Neural cell (in vitro differentiated cells): Measurements from ENCODE around the gene PACS1. TPM values are rescaled to one million over a fixed set of nuclear protein-coding genes. Genes with fewer than 3 reads are reported as not detected.

Experiments used
- H2AFZ ChIP-seq: fragments of 200-600, 300-800 bp; sonication (generic), shearing (Covaris generic); 2 replicates; pipeline ENCODE4 v1.6.0; 2014; ENCODE audit warnings: low read depth, mild to moderate bottlenecking, antibody characterized with exemption, low read length, moderate library complexity
- H3F3A ChIP-seq: fragments of 200-600 bp; shearing (Covaris generic); 2 replicates; pipeline ENCODE4 v1.6.1; 2016; ENCODE audit warnings: mild to moderate bottlenecking, moderate library complexity, mixed read lengths, antibody characterized with exemption, low read length; ENCODE audit not compliant: insufficient read depth, poor library complexity, severe bottlenecking
- H3K27ac ChIP-seq: fragments of 200-600, 300-800 bp; sonication (generic), shearing (Covaris generic); 2 replicates; pipeline ENCODE4 v1.5.1; 2014; ENCODE audit warnings: mild to moderate bottlenecking, low read length, moderate library complexity
- H3K27me3 ChIP-seq: fragments of 300-800, 200-600 bp; sonication (generic), shearing (Covaris generic); 2 replicates; pipeline ENCODE4 v1.6.0; 2014; ENCODE audit warnings: mild to moderate bottlenecking, low read depth, low read length, moderate library complexity; ENCODE audit not compliant: insufficient read depth
- H3K36me3 ChIP-seq: fragments of 300-800, 200-600 bp; sonication (generic), shearing (Covaris generic); 2 replicates; pipeline ENCODE4 v1.5.1; 2014; ENCODE audit warnings: mild to moderate bottlenecking, antibody characterized with exemption, low read length, moderate library complexity; ENCODE audit not compliant: insufficient read depth
- H3K4me2 ChIP-seq: fragments of 300-800, 200-600 bp; sonication (generic), shearing (Covaris generic); 2 replicates; pipeline ENCODE4 v1.6.0; 2014; ENCODE audit warnings: mild to moderate bottlenecking, low read length
- H3K4me3 ChIP-seq: fragments of 300-800, 200-600 bp; sonication (generic), shearing (Covaris generic); 2 replicates; pipeline ENCODE4 v1.5.1; 2014; ENCODE audit warnings: mild to moderate bottlenecking, low read length, moderate library complexity
- H3K79me2 ChIP-seq: fragments of 200-600 bp; shearing (Covaris generic); replicated peaks from 2 replicates; pipeline ENCODE4 v1.6.0; 2014; ENCODE audit warnings: mild to moderate bottlenecking, low read length, moderate library complexity; ENCODE audit not compliant: insufficient read depth
- H3K9ac ChIP-seq: fragments of 300-800, 200-600 bp; sonication (generic), shearing (Covaris generic); 2 replicates; pipeline ENCODE4 v1.6.1; 2016; ENCODE audit warnings: mild to moderate bottlenecking, low read length, mixed read lengths
- H3K9me2 ChIP-seq: fragments of 200-600 bp; shearing (Covaris generic); 2 replicates; pipeline ENCODE4 v1.6.1; 2016; ENCODE audit warnings: mild to moderate bottlenecking, low read length, mixed read lengths; ENCODE audit not compliant: insufficient read depth
- H3K9me3 ChIP-seq: fragments of 200-600, 300-800 bp; sonication (generic), shearing (Covaris generic); 2 replicates; pipeline ENCODE4 v1.6.1; 2016; ENCODE audit warnings: mild to moderate bottlenecking, mixed run types, low read length, moderate library complexity, mixed read lengths
- H4K20me1 ChIP-seq: fragments of 200-600 bp; shearing (Covaris generic); 2 replicates; pipeline ENCODE4 v1.6.1; 2016; ENCODE audit warnings: mild to moderate bottlenecking, mixed run types; ENCODE audit not compliant: insufficient read depth
- CTCF ChIP-seq: fragments of 450-650 bp; IDR thresholded peaks from 2 replicates; pipeline ENCODE4 v1.5.1; 2014; ENCODE audit warnings: antibody characterized with exemption, mild to moderate bottlenecking, moderate library complexity; ENCODE audit not compliant: poor library complexity, severe bottlenecking
- EP300 ChIP-seq: fragments of 450-650 bp; conservative IDR thresholded peaks from 2 replicates; pipeline ENCODE4 v1.6.1; 2014; ENCODE audit warnings: antibody characterized with exemption, mild to moderate bottlenecking, moderate library complexity; ENCODE audit not compliant: poor library complexity, severe bottlenecking
- EZH2 ChIP-seq: fragments of 200-600, 300-800 bp; shearing (Covaris generic), sonication (generic); IDR thresholded peaks from 2 replicates; pipeline ENCODE4 v1.6.1; 2014; ENCODE audit warnings: antibody characterized with exemption, low read length, borderline replicate concordance, mild to moderate bottlenecking; ENCODE audit not compliant: insufficient read depth, poor library complexity, severe bottlenecking
- MXI1 ChIP-seq: fragments of 450-650 bp; conservative IDR thresholded peaks from 2 replicates; pipeline ENCODE4 v1.6.1; 2014; ENCODE audit warnings: antibody characterized with exemption, mild to moderate bottlenecking; ENCODE audit not compliant: poor library complexity, severe bottlenecking
- POLR2AphosphoS5 ChIP-seq: IDR thresholded peaks from 2 replicates; pipeline ENCODE4 v1.6.1; 2012
- RAD21 ChIP-seq: fragments of 450-650 bp; conservative IDR thresholded peaks from 2 replicates; pipeline ENCODE4 v1.6.1; 2014; ENCODE audit warnings: antibody characterized with exemption, mild to moderate bottlenecking, moderate library complexity
- REST ChIP-seq: IDR thresholded peaks from 2 replicates; pipeline ENCODE4 v1.6.1; 2012; ENCODE audit warnings: borderline replicate concordance
- SMC3 ChIP-seq: fragments of 450-650 bp; conservative IDR thresholded peaks from 2 replicates; pipeline ENCODE4 v1.6.1; 2014; ENCODE audit warnings: antibody characterized with exemption, mild to moderate bottlenecking, moderate library complexity; ENCODE audit not compliant: poor library complexity
- TAF1 ChIP-seq: IDR thresholded peaks from 2 replicates; pipeline ENCODE4 v1.6.1; 2012; ENCODE audit warnings: low read depth
- polyA plus RNA-seq: library from polyadenylated mRNA; depleted of rRNA; stranded (reverse); fragments of >200 nt; gene quantifications from 2 replicates; pipeline ENCODE4 v1.2.3, GENCODE V29; 2014

PACS1 gene
- polyA plus RNA-seq, 1 donor from 2014 or later: 14.4 TPM

- no peak overlapping the region for H3K9ac ChIP-seq
- no peak overlapping the region for H3K4me2 ChIP-seq
- no peaks in the 10 kb centered on the region for H4K20me1 ChIP-seq
- no peak for TF ChIP-seq POLR2AphosphoS5
- TF ChIP-seq EP300: no peak
- TF ChIP-seq TAF1: no peak
- no peak for TF ChIP-seq CTCF
- TF ChIP-seq REST: no peak
- no peak for TF ChIP-seq SMC3
- no peak for TF ChIP-seq EZH2
- no peak for TF ChIP-seq RAD21
- TF ChIP-seq MXI1: no peak
- H3K4me3 ChIP-seq: no peak overlapping the region
- no peaks in the 10 kb centered on the region for H3K9me2 ChIP-seq
- no peaks in the 10 kb centered on the region for H3K79me2 ChIP-seq
- no peaks in the 10 kb centered on the region for H3F3A ChIP-seq
- no peak overlapping the region for H3K27ac ChIP-seq
- H3K9me3 ChIP-seq: no peaks in the 10 kb centered on the region
- H2AFZ ChIP-seq: no peak overlapping the region
- H3K27me3 ChIP-seq: no peaks in the 10 kb centered on the region
- peaks cover 6% of the 10 kb centered on the region for H3K36me3 ChIP-seq
Observed at GRCh38 chr11:66192181-66192863, 122.2 kb downstream of the PACS1 start.

- Histone ChIP-seq H3K27me3 (no peaks in the 10 kb centered on the region), H3K4me3 (no peak overlapping the region), H3K27ac (no peak overlapping the region), H3K4me2 (no peak overlapping the region), H3K9ac (no peak overlapping the region), H4K20me1 (no peaks in the 10 kb centered on the region), H3F3A (no peaks in the 10 kb centered on the region), H3K79me2 (no peaks in the 10 kb centered on the region), H3K9me2 (no peaks in the 10 kb centered on the region), H3K9me3 (no peaks in the 10 kb centered on the region), H2AFZ (no peak overlapping the region), H3K36me3 (peaks cover 6% of the 10 kb centered on the region)
- TF ChIP-seq TAF1: no peak
- no peak for TF ChIP-seq POLR2AphosphoS5
- TF ChIP-seq EP300: no peak
- TF ChIP-seq REST: no peak
- TF ChIP-seq SMC3: no peak
- no peak for TF ChIP-seq RAD21
- TF ChIP-seq MXI1: no peak
- TF ChIP-seq CTCF: no peak
- no peak for TF ChIP-seq EZH2
Observed at GRCh38 chr11:66194391-66194790, 124.3 kb downstream of the PACS1 start.
